K562 (cell line): ENCODE data around the gene CRIM1. TPM values are rescaled to one million over a fixed set of nuclear protein-coding genes. Genes with fewer than 3 reads are reported as not detected.

Experiments
- ATAC-seq: fragments of 200-7000 bp; cut with Tn5 transposase; 3 replicates; pipeline ENCODE4 v1.9.1; 2020; ENCODE audit warnings: moderate library complexity
- BruUV-seq: library from RNA; stranded (reverse); fragments of 400-500 nt; replicated peaks from 2 replicates; lab custom pipeline; 2021; lab: Mats Ljungman, UMichigan
- CTCF ChIA-PET: fragments of 300-600 bp; formaldehyde crosslinking; extraction: SDS; loops from one replicate; lab custom pipeline; 2021; ENCODE audit warnings: low intra/inter-chr PET ratio; lab: Yijun Ruan, JAX
- POLR2A ChIA-PET: fragments of 300-600, 350-650 bp; sonication (Branson Sonifier 250); formaldehyde crosslinking; extraction: SDS; loops from one replicate; lab custom pipeline; 2021; ENCODE audit warnings: antibody characterized with exemption, inconsistent platforms; lab: Yijun Ruan, JAX
- DNase-seq, 4 experiments: peaks; one replicate each; pipeline versions ENCODE4 v3.0.0 to v3.0.0-alpha.2; 2011 to 2018; ENCODE audit warnings: low spot score in 3 of 4, mixed read lengths in 3 of 4; ENCODE audit errors: extremely low read depth in 1 of 4
- FAIRE-seq: peaks from 2 replicates; lab custom pipeline; 2011; peaks lifted over from hg19 to GRCh38; lab: Jason Lieb, UNC
- H2AFZ ChIP-seq: 2 replicates; pipeline ENCODE4 v1.6.0; 2011; ENCODE audit warnings: low read depth, low read length, control low read depth, inconsistent platforms
- H3K27ac ChIP-seq: fragments of 200-600 bp; 3 replicates; pipeline ENCODE4 v1.8.0; 2011; ENCODE audit warnings: low read depth, mild to moderate bottlenecking, control low read depth, inconsistent platforms, low read length, moderate library complexity, mixed read lengths; ENCODE audit errors: extremely low read depth
- H3K27me3 ChIP-seq, 2 experiments: fragments of 300-600 bp in 1 of 2; 2 replicates in 1 of 2; 3 replicates in 1 of 2; pipeline versions ENCODE4 v1.6.0 to v1.8.0; 2011; ENCODE audit warnings: inconsistent platforms in 2 of 2, low read length in 2 of 2, mild to moderate bottlenecking in 1 of 2, mixed read lengths in 1 of 2, moderate library complexity in 1 of 2; ENCODE audit not compliant: control insufficient read depth in 2 of 2, insufficient read depth in 2 of 2
- H3K36me3 ChIP-seq: fragments of 300-600 bp; 3 replicates; pipeline ENCODE4 v1.8.0; 2011; ENCODE audit warnings: mild to moderate bottlenecking, low read length, inconsistent platforms; ENCODE audit not compliant: control insufficient read depth, insufficient read depth
- H3K4me1 ChIP-seq, 2 experiments: fragments of 200-600 bp in 1 of 2; replicated peaks in 1 of 2; 2 replicates in 1 of 2; 3 replicates in 1 of 2; pipeline versions ENCODE4 v1.5.1 to v1.8.0; 2011; ENCODE audit warnings: inconsistent platforms in 2 of 2, low read length in 2 of 2, mild to moderate bottlenecking in 1 of 2, mixed read lengths in 1 of 2, moderate library complexity in 1 of 2; ENCODE audit not compliant: control insufficient read depth in 2 of 2, insufficient read depth in 2 of 2
- H3K4me2 ChIP-seq: 2 replicates; pipeline ENCODE4 v1.6.1; 2011; ENCODE audit warnings: low read length, control low read depth, inconsistent platforms, mixed read lengths; ENCODE audit not compliant: insufficient read depth
- H3K4me3 ChIP-seq: fragments of 200-600 bp; sonication (generic), shearing (Covaris generic); 2 replicates; pipeline ENCODE4 v1.5.1; 2016; ENCODE audit warnings: control low read depth, inconsistent platforms
- H3K79me2 ChIP-seq: fragments of 200-600 bp; 3 replicates; pipeline ENCODE4 v1.8.0; 2011; ENCODE audit warnings: low read length, inconsistent platforms; ENCODE audit not compliant: control insufficient read depth, insufficient read depth
- H3K9ac ChIP-seq, 2 experiments: 2 replicates each; pipeline versions ENCODE4 v1.6.0 to v1.6.1; 2011; ENCODE audit warnings: low read depth in 2 of 2, low read length in 2 of 2, control low read depth in 1 of 2, inconsistent platforms in 1 of 2, mild to moderate bottlenecking in 1 of 2, mixed read lengths in 1 of 2; ENCODE audit not compliant: insufficient read depth in 1 of 2
- H3K9me1 ChIP-seq: one replicate; pipeline ENCODE4 v1.6.0; 2011; ENCODE audit warnings: inconsistent platforms, mild to moderate bottlenecking, low read length, moderate library complexity; ENCODE audit not compliant: control insufficient read depth, insufficient read depth
- H3K9me3 ChIP-seq: replicated peaks from 2 replicates; pipeline ENCODE4 v1.5.1; 2011; ENCODE audit warnings: low read depth, low read length, inconsistent platforms; ENCODE audit not compliant: control insufficient read depth, insufficient read depth
- H4K20me1 ChIP-seq: replicated peaks from 2 replicates; pipeline ENCODE4 v1.6.1; 2011; ENCODE audit warnings: low read length, inconsistent platforms, mixed read lengths; ENCODE audit not compliant: control insufficient read depth, insufficient read depth
- ESRRA ChIP-seq: fragments of 450-650 bp; IDR thresholded peaks from 2 replicates; pipeline ENCODE4 v1.6.1; 2014; ENCODE audit warnings: low read depth, mild to moderate bottlenecking, moderate library complexity, borderline replicate concordance
- ETS2 ChIP-seq: IDR thresholded peaks from 2 replicates; pipeline ENCODE4 v1.6.1; 2016; ENCODE audit warnings: borderline replicate concordance, missing genetic modification characterization, mild to moderate bottlenecking, moderate library complexity, missing compliant biosample characterization; ENCODE audit not compliant: poor library complexity, severe bottlenecking
- FIP1L1 ChIP-seq: fragments of 200-400 bp; formaldehyde crosslinking; IDR thresholded peaks from 2 replicates; pipeline ENCODE4 v1.6.1; 2018; ENCODE audit warnings: mild to moderate bottlenecking, low read depth, low read length; ENCODE audit not compliant: poor library complexity, severe bottlenecking
- HOXB6 ChIP-seq: fragments of 250-450 bp; sonication (Bioruptor Pico); IDR thresholded peaks from 2 replicates; pipeline ENCODE4 v1.5.1; 2022; ENCODE audit warnings: mild to moderate bottlenecking, borderline replicate concordance
- KAT8 ChIP-seq: fragments of 450-650 bp; IDR thresholded peaks from 2 replicates; pipeline ENCODE4 v1.6.1; 2016; ENCODE audit warnings: low read depth, mild to moderate bottlenecking
- MBD2 ChIP-seq: sonication (generic); IDR thresholded peaks from 2 replicates; pipeline ENCODE4 v1.6.1; 2016; ENCODE audit warnings: low read depth, borderline replicate concordance
- MTA2 ChIP-seq: fragments of 450-650 bp; IDR thresholded peaks from 2 replicates; pipeline ENCODE4 v1.6.1; 2016; ENCODE audit warnings: low read depth
- POU5F1 ChIP-seq: fragments of 150-350 bp; IDR thresholded peaks from 2 replicates; pipeline ENCODE4 v1.6.1; 2014; ENCODE audit warnings: borderline replicate concordance, low read length, low read depth, mild to moderate bottlenecking; ENCODE audit not compliant: partially characterized antibody
- RBM14 ChIP-seq: fragments of 200-400 bp; formaldehyde crosslinking; IDR thresholded peaks from 2 replicates; pipeline ENCODE4 v1.6.1; 2018; ENCODE audit warnings: low read depth, mild to moderate bottlenecking, low read length, moderate library complexity, borderline replicate concordance; ENCODE audit not compliant: insufficient read depth
- RBM34 ChIP-seq: fragments of 200-400 bp; formaldehyde crosslinking; IDR thresholded peaks from 2 replicates; pipeline ENCODE4 v1.6.1; 2018; ENCODE audit warnings: low read length, borderline replicate concordance; ENCODE audit not compliant: insufficient read depth
- RUNX1 ChIP-seq: sonication (generic); IDR thresholded peaks from 2 replicates; pipeline ENCODE4 v1.6.1; 2016; ENCODE audit warnings: antibody characterized with exemption, low read depth
- SNIP1 ChIP-seq: fragments of 450-650 bp; IDR thresholded peaks from 2 replicates; pipeline ENCODE4 v1.7.1; 2017; ENCODE audit warnings: low read depth, mild to moderate bottlenecking
- STAT5B ChIP-seq: fragments of 250-450 bp; sonication (Bioruptor Pico); IDR thresholded peaks from 2 replicates; pipeline ENCODE4 v1.8.0; 2021; ENCODE audit warnings: mild to moderate bottlenecking, inconsistent platforms
- TAF9B ChIP-seq: fragments of 450-650 bp; IDR thresholded peaks from 2 replicates; pipeline ENCODE4 v1.6.1; 2018; ENCODE audit warnings: mild to moderate bottlenecking; ENCODE audit not compliant: partially characterized antibody
- ZNF217 ChIP-seq: sonication (generic); formaldehyde crosslinking; IDR thresholded peaks from 2 replicates; pipeline ENCODE4 v1.8.0; 2022; ENCODE audit warnings: mild to moderate bottlenecking, missing genetic modification reagents
- ZNF764 ChIP-seq: fragments of 250-450 bp; sonication (Bioruptor Pico); IDR thresholded peaks from 2 replicates; pipeline ENCODE4 v1.4.0; 2020; ENCODE audit warnings: low read depth, mild to moderate bottlenecking, moderate library complexity
- WGBS: fragments of 100-300 bp; shearing (Covaris generic); methylation state at CpG from one replicate; pipeline ENCODE4 v1.1.6; 2016; ENCODE audit warnings: low coverage, mixed read lengths; ENCODE audit not compliant: insufficient coverage; ENCODE audit errors: missing lambda C conversion rate; 5-methylcytosine and 5-hydroxymethylcytosine counted together
- in situ Hi-C: fragments of 300-500 bp; cut with MboI; formaldehyde crosslinking; loops from 4 replicates; pipeline ENCODE4 v1.15.0; 2018; ENCODE audit warnings: inconsistent platforms, mixed read lengths
- intact Hi-C: fragments of 100-400 bp; cut with micrococcal nuclease; formaldehyde crosslinking; loops from 2 replicates; pipeline ENCODE4 v1.14.2; 2022
- polyA plus RNA-seq, 8 experiments: library from polyadenylated mRNA; depleted of rRNA in 4 of 8; stranded (reverse) in 5 of 8; unstranded in 3 of 8; fragments of >200 nt; fragmentation: Nextera tagmentation in 2 of 8; fragmentation: Illumina TruSeq in 1 of 8; extraction: Ambion mirVana in 2 of 8; extraction: Trizol in 1 of 8; gene quantifications; 2 replicates each; pipeline versions ENCODE4 v1.2.1 to v1.2.3, GENCODE V29; 2011 to 2014; ENCODE audit warnings: inconsistent platforms in 1 of 8, missing spikeins in 1 of 8
- total RNA-seq, 7 experiments: library from RNA; depleted of rRNA in 6 of 7; stranded (reverse); fragments of >200 nt in 6 of 7; fragmentation: Illumina TruSeq in 2 of 7; extraction: Trizol in 2 of 7; gene quantifications; 2 replicates each; pipeline versions ENCODE4 v1.2.1 to v1.2.3, GENCODE V29; 2011 to 2021; ENCODE audit warnings: low replicate concordance in 1 of 7
- TF ChIP-seq, protein P1 (sequence below): fragments of 250-450 bp; sonication (Bioruptor Pico); IDR thresholded peaks from 2 replicates; pipeline ENCODE4 v1.5.1; 2021; ENCODE audit warnings: mild to moderate bottlenecking

Gene CRIM1
- total and polyA plus RNA-seq, 9 of the 15 experiments (the other 6 are each of a cell fraction or from before 2014, with no cell fraction given), result 0.01 to 0.36 (median 0.06) TPM; not detected in 1

DNA sequence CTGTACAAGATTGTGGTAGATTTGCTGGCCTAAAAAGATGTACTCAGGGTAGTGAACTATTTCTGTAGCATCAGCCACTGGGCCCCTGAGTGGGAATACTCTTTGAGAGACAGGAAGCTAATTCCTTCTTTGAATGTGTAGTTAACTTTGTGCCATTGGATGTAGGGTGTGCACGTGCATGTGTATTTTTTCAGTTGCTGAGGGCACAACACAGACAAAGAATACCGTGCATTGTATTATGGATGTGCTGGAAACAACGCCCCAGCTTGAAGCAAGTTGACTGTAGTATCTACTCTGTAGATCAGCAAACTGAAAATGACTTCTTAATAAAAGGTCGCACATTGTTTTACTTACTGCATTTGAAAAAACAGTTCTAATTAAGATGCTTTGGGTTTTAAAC lies 14.1 kb downstream of the CRIM1 start:
- Histone ChIP-seq H3K4me2 (no peak overlapping the region), H3K27ac (no peak overlapping the region), H3K27me3 (no peaks in the 10 kb centered on the region), H3K36me3 (no peaks in the 10 kb centered on the region), H2AFZ (no peak overlapping the region), H3K4me1 (no peaks in the 10 kb centered on the region), H3K9me1 (no peaks in the 10 kb centered on the region), H3K79me2 (no peaks in the 10 kb centered on the region), H3K9ac (no peak overlapping the region), H3K4me3 (no peak overlapping the region), H4K20me1 (no peaks in the 10 kb centered on the region), H3K9me3 (no peaks in the 10 kb centered on the region)
- DNase-seq (no peak), FAIRE-seq (no peak), ATAC-seq (no peak)
- WGBS, result 2% methylated on average over 4 of the region's 4 CpGs
- CTCF ChIA-PET, result no interaction called here
- intact Hi-C loops (no loop called here), in situ Hi-C loops (no loop called here)
- POLR2A ChIA-PET, result interaction anchor here (0.8 kb wide), 1 partner anchor 103 kb away, joined by 4 read pairs; no protein-coding TSS in a partner anchor
- BruUV-seq, result no TSS peak
- TF ChIP-seq KAT8 (no peak), FIP1L1 (no peak)

DNA sequence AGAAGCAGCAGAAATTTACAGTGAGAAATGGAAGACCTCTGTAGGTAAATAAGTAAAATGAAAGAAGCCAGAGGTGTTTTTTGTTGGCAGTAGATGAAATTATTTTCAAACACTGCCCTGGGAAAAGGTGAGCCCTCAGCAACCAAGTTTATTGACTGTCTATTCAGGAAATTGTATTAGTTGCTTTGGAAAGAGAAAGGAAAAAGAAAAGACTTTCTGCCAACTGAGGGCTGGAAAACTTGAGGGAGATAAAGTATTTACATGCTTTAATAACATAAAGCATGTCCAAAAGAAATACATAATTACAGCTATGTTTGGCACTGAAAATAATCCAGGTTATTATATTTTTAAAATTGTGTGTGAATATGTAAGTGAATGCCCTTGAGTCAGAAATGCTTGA lies 14.7 kb downstream of the CRIM1 start:
- FAIRE-seq, result no peak
- H3K4me2 ChIP-seq, result no peak overlapping the region
- intact Hi-C loops, result no loop called here

More for the DNA sequence above, 14.7 kb downstream of the CRIM1 start:
- DNase-seq (no peak), ATAC-seq (no peak)
- in situ Hi-C loops, result no loop called here
- no peaks in the 10 kb centered on the region for H3K36me3 ChIP-seq
- no peaks in the 10 kb centered on the region for H3K4me1 ChIP-seq
- TF ChIP-seq ETS2 (tag) (no peak), TAF9B (no peak), ESRRA (no peak), POU5F1 (no peak), ZNF764 (CRISPR knock-in tag) (no peak), MBD2 (no peak), HOXB6 (CRISPR knock-in tag) (no peak), RBM14 (no peak), RUNX1 (no peak), ZNF217 (CRISPR knock-in tag) (no peak), SNIP1 (no peak), RBM34 (no peak), MTA2 (no peak), STAT5B (CRISPR knock-in tag) (no peak)
- TF ChIP-seq, protein P1, sequence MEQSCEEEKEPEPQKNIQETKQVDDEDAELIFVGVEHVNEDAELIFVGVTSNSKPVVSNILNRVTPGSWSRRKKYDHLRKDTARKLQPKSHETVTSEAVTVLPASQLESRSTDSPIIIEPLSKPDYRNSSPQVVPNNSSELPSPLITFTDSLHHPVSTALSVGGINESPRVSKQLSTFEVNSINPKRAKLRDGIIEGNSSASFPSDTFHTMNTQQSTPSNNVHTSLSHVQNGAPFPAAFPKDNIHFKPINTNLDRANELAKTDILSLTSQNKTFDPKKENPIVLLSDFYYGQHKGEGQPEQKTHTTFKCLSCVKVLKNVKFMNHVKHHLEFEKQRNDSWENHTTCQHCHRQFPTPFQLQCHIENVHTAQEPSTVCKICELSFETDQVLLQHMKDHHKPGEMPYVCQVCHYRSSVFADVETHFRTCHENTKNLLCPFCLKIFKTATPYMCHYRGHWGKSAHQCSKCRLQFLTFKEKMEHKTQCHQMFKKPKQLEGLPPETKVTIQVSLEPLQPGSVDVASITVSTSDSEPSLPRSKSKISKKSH (CRISPR knock-in tag), result no peak
- H3K27ac ChIP-seq, result no peak overlapping the region
- no peaks in the 10 kb centered on the region for H4K20me1 ChIP-seq
- POLR2A ChIA-PET, result no interaction called here
- CTCF ChIA-PET, result interaction anchor here (0.7 kb wide), 1 partner anchor 320 kb away, joined by 4 read pairs; no protein-coding TSS in a partner anchor
- H2AFZ ChIP-seq, result no peak overlapping the region
- H3K9ac ChIP-seq, result no peak overlapping the region
- H3K9me3 ChIP-seq, result no peaks in the 10 kb centered on the region
- H3K79me2 ChIP-seq, result no peaks in the 10 kb centered on the region
- no peak overlapping the region for H3K4me3 ChIP-seq
- no TSS peak for BruUV-seq
- H3K9me1 ChIP-seq, result no peaks in the 10 kb centered on the region
- H3K27me3 ChIP-seq, result no peaks in the 10 kb centered on the region
